K562 (cell line): ENCODE data around the gene ATG4D. TPM values are rescaled to one million over a fixed set of nuclear protein-coding genes. Genes with fewer than 3 reads are reported as not detected.

ENCODE experiments used
- CEBPZ ChIP-seq: fragments of 150-350 bp; IDR thresholded peaks from 2 replicates; pipeline ENCODE4 v1.6.1; 2014; ENCODE audit warnings: low read depth, mild to moderate bottlenecking, low read length, borderline replicate concordance
- EP300 ChIP-seq: IDR thresholded peaks from 2 replicates; pipeline ENCODE4 v1.6.1; 2012; ENCODE audit warnings: low read length, improper control_type of control experiment
- EP400 ChIP-seq: fragments of 450-650 bp; IDR thresholded peaks from 2 replicates; pipeline ENCODE4 v1.6.1; 2017; ENCODE audit warnings: antibody characterized with exemption, mild to moderate bottlenecking, moderate library complexity
- KDM4B ChIP-seq, 2 experiments: fragments of 450-650 bp in 1 of 2; sonication (generic) in 1 of 2; IDR thresholded peaks; 2 replicates each; pipeline ENCODE4 v1.6.1; 2016 to 2017; ENCODE audit warnings: borderline replicate concordance in 2 of 2, antibody characterized with exemption in 1 of 2, low read depth in 1 of 2, mild to moderate bottlenecking in 1 of 2
- PHB2 ChIP-seq: fragments of 450-650 bp; IDR thresholded peaks from 2 replicates; pipeline ENCODE4 v1.6.1; 2017; ENCODE audit warnings: low read depth
- PTTG1 ChIP-seq: fragments of 450-650 bp; IDR thresholded peaks from 2 replicates; pipeline ENCODE4 v1.6.1; 2016; ENCODE audit warnings: low read depth, mild to moderate bottlenecking, missing genetic modification characterization, missing compliant biosample characterization
- RBM34 ChIP-seq: fragments of 200-400 bp; formaldehyde crosslinking; IDR thresholded peaks from 2 replicates; pipeline ENCODE4 v1.6.1; 2018; ENCODE audit warnings: low read length, borderline replicate concordance; ENCODE audit not compliant: insufficient read depth
- RHOXF2B ChIP-seq: fragments of 250-450 bp; sonication (Bioruptor Pico); conservative IDR thresholded peaks from 2 replicates; pipeline ENCODE4 v1.5.1; 2021
- TCF3 ChIP-seq: sonication (generic); formaldehyde crosslinking; IDR thresholded peaks from 2 replicates; pipeline ENCODE4 v1.4.0; 2020; ENCODE audit warnings: mild to moderate bottlenecking, missing genetic modification reagents
- TRIM24 ChIP-seq, 2 experiments: fragments of 450-650 bp; IDR thresholded peaks; 2 replicates each; pipeline ENCODE4 v1.6.1; 2016
- ZBTB40 ChIP-seq, 2 experiments: fragments of 450-650 bp in 1 of 2; sonication (generic) in 1 of 2; formaldehyde crosslinking in 1 of 2; IDR thresholded peaks; 2 replicates each; pipeline versions ENCODE4 v1.7.1 to v1.9.0; 2016 to 2022; ENCODE audit warnings: inconsistent platforms in 1 of 2, mild to moderate bottlenecking in 1 of 2, missing genetic modification reagents in 1 of 2
- ZNF23 ChIP-seq: fragments of 250-450 bp; sonication (Bioruptor Pico); IDR thresholded peaks from 2 replicates; pipeline ENCODE4 v1.4.0; 2020; ENCODE audit warnings: mild to moderate bottlenecking
- ZNF280B ChIP-seq: fragments of 250-450 bp; sonication (Bioruptor Pico); IDR thresholded peaks from 2 replicates; pipeline ENCODE4 v1.5.1; 2021; ENCODE audit warnings: mild to moderate bottlenecking
- polyA plus RNA-seq, 8 experiments: library from polyadenylated mRNA; depleted of rRNA in 4 of 8; stranded (reverse) in 5 of 8; unstranded in 3 of 8; fragments of >200 nt; fragmentation: Nextera tagmentation in 2 of 8; fragmentation: Illumina TruSeq in 1 of 8; extraction: Ambion mirVana in 2 of 8; extraction: Trizol in 1 of 8; gene quantifications; 2 replicates each; pipeline versions ENCODE4 v1.2.1 to v1.2.3, GENCODE V29; 2011 to 2014; ENCODE audit warnings: inconsistent platforms in 1 of 8, missing spikeins in 1 of 8
- total RNA-seq, 7 experiments: library from RNA; depleted of rRNA in 6 of 7; stranded (reverse); fragments of >200 nt in 6 of 7; fragmentation: Illumina TruSeq in 2 of 7; extraction: Trizol in 2 of 7; gene quantifications; 2 replicates each; pipeline versions ENCODE4 v1.2.1 to v1.2.3, GENCODE V29; 2011 to 2021; ENCODE audit warnings: low replicate concordance in 1 of 7

The ATG4D gene
- total and polyA plus RNA-seq, 9 of the 15 experiments (the other 6 are each of a cell fraction or from before 2014, with no cell fraction given): 0.51 to 66.1 (median 22.9) TPM

GRCh38 chr19:10565567-10566407 is 22.1 kb downstream of the ATG4D start, which contains the start of gene KRI1 (continued):
- TF ChIP-seq ZBTB40 (IDR thresholded peaks at IDR 0.05): no peak
- no peak for TF ChIP-seq ZBTB40 (CRISPR knock-in tag; IDR thresholded peaks at IDR 0.05)
- no peak for TF ChIP-seq TRIM24 (IDR thresholded peaks at IDR 0.05)
- TF ChIP-seq CEBPZ: no peak
- no peak for TF ChIP-seq EP300
- TF ChIP-seq KDM4B (IDR thresholded peaks at IDR 0.05; ENCODE audit: borderline replicate concordance in 2 of 2, low read depth in 1 of 2): no peak; a peak in 1 of 4 replicates
- no peak for TF ChIP-seq ZNF23 (CRISPR knock-in tag)
- TF ChIP-seq PTTG1 (tag): no peak
- TF ChIP-seq ZNF280B (CRISPR knock-in tag): no peak
- no peak for TF ChIP-seq PHB2
- no peak for TF ChIP-seq TCF3
- peak; percentile 75 for TF ChIP-seq EP400
- TF ChIP-seq RHOXF2B (CRISPR knock-in tag): no peak
- TF ChIP-seq RBM34: peak; percentile 95; the same call in 1 of the 2 replicates
